GM12873 (cell line): ENCODE measurements around the gene EWSR1.

ENCODE experiments used
- CTCF ChIP-seq: IDR thresholded peaks from 2 replicates; pipeline ENCODE4 v1.5.1; 2012; ENCODE audit warnings: low read depth, mild to moderate bottlenecking, moderate library complexity, low read length, control low read depth; ENCODE audit not compliant: insufficient read depth; ENCODE audit errors: missing control alignments

The EWSR1 gene

DNA sequence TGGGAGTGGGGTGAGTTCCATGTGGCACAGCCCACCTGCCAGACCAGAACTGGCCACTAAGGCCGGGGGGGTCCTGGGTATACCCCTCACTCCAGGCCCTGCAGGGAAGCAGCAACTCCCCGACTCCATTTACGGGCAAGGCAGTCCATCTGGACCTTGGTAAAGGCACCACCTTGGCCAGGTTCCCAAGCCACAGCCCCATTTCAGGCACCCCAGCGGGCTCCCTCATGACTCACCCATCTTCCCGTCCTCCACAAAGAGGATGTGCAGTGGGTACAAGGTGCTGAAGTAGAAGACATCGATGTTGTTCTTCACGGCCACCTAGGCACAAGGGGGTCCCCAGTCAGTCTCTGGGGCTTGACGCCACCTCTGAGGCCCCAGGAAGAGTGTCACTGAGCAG lies 63.1 kb downstream of the EWSR1 start:
- no peak for TF ChIP-seq CTCF

GRCh38 chr22:29331658-29332300 lies 63.7 kb downstream of the EWSR1 start:
- no peak for TF ChIP-seq CTCF

DNA sequence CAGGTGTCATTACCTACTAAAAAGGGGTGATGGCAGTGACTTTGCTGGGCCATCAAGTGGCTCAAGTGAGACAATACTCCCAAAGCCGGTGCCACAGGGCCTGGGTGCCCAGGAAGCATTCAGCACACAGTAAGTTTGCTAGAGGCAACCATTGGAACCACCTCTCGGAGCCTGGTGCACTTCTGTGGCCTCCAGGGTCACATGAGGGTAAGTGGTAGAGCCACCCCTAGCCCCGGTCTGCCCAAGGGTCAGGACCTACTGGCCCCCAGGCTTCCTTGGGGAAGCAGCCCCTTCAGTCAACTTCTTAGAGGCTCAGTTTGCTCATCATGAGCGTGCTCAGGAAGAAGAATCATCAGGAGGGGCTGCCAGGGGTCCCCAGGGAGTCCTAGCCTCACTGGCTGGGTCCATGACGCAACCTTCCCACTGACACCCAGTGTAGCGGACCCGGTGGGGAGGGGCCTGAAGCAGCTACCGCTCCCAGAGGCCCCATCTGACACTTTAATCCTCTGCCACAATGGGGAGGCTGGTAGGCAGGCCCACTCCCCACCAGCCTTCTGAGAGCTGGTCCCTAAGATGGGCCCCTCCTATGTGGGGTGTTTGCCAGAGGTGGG lies 64.9 kb downstream of the EWSR1 start:
- no peak for TF ChIP-seq CTCF

DNA sequence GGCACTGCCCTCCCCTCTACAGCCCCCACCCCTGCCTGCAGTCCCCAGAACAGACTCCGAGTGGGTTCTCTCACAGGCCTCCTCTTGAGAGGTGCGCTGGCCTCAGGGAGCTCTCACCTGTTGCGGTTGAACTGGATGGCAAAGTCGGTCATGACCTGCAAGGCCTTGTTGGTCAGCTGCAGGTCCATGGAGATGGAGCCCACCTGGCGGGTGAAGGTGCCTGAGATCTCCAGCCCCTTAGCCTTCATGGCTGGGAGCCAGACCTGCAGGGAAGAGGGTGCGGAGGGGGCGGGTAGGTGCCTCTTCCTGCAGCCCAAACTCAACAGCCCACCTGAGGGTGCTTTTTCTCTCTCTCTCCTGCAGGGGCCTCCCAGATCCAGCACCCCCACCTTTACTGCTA lies 66.1 kb downstream of the EWSR1 start:
- TF ChIP-seq CTCF = no peak

- TF ChIP-seq CTCF = no peak
Measured at GRCh38 chr22:29334696-29335344, 66.8 kb downstream of the EWSR1 start.

- TF ChIP-seq CTCF = no peak
Measured at GRCh38 chr22:29335656-29336055, 67.6 kb downstream of the EWSR1 start.

GRCh38 chr22:29336751-29337490 lies 68.9 kb downstream of the EWSR1 start:
- TF ChIP-seq CTCF = no peak
